NK-92 (cell line): ENCODE data around the gene HMCN2.
"Not testable (repeated sequence)": the region's sequence is repeated elsewhere in the genome, so short reads cannot be mapped to it uniquely, and the experiment has no call there.

ENCODE experiments used
- DNase-seq: peaks from one replicate; lab custom pipeline; 2025; ENCODE audit not compliant: unreplicated experiment; lab: John Stamatoyannopoulos, UW

The HMCN2 gene

DNA sequence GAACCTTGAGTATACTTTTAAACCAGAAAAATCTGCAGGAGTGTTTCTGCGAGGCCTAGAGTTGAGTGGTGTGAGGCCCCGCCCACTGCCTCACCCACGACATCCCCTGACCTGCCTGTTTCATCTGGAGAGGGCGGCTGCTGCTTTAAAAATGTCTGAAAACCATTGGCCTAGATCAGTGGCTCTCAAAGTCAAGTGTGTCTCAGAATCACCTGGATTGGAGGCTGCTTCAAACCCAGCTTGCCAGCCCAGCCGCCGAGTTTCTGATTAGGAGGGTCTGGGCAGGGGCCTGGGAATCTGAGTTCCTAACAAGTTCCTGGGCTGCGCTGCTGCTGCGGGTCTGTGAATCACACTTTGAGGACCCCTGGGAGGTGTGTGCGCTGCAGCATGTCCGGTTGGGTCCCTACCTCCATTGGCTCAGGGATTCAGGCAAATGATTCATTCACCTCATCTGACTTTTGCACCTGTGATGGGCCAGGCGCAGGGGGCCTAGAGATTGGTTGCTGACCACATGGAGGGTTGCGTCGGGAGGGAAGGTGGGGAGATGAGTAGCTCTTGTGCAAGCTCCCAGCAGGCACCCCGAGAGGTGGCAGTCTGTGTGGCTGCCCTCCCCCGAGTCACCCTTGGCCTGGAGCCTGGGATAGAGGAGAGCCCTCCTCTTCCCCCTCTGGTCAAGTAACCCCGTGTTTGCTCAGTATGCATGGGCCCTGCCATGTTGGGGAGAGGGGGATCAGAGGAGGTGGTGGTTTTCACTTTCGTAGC lies 27.6 kb upstream of the HMCN2 start:
- no peak for DNase-seq

GRCh38 chr9:130239363-130239695 lies 26.2 kb upstream of the HMCN2 start:
- DNase-seq, result no peak

- no peak for DNase-seq
Measured at GRCh38 chr9:130239741-130240241, 25.8 kb upstream of the HMCN2 start.

DNA sequence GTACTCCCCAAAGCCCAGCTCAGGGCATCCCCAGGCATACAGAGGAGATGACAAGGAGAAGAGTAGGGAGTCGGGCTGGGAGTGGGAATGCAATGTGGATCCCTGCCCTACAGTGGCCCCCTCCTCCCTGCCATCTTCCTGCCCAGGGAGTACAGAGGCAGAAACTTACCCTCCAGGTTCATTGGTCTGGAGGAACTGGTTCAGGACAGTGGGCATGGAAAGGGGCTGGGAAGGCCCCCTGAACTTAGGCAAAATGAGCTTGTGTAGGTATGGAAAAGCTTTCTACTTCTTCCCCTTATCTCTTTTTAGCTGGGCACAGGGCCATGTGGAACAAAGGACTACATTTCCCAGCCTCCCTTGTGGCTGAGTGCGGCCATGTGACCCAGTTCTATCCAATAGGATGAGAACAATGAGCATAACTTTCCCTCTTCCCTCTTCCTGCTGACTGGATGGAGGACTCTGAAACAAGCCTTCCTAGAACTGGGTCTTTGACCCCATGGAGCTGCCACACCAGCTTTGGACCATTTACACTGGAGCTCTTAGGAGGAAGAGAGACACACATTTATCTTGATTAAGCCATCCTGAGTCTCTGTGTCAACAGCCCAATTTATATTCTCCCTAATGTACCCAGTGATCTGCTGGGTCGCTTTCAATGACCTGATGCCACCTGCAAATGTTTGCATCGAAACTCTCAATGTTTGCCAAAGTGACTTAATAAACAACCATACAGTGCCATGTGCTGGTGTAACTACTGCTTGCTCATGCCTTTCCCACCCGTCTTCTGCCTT lies 25.0 kb upstream of the HMCN2 start:
- no peak for DNase-seq

DNA sequence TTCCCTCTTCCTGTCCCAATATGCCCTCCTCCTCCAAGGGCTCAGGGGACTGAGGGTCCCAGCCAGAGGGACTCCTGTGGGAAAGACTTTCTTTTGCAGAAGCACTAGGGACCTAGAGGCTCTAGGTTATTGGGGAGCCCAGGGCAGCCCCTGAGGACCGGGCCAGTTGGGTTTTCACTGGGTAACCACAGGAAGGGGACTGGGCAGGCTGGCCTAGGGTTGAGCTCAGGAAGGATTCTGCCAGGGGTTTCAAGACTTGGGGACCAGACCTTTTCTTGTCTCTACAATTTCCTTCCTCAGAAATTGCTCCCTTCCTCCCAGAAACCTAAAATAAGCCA lies 24.4 kb upstream of the HMCN2 start:
- no peak for DNase-seq

GRCh38 chr9:130242270-130243014 lies 23.1 kb upstream of the HMCN2 start:
- no peak for DNase-seq

DNA sequence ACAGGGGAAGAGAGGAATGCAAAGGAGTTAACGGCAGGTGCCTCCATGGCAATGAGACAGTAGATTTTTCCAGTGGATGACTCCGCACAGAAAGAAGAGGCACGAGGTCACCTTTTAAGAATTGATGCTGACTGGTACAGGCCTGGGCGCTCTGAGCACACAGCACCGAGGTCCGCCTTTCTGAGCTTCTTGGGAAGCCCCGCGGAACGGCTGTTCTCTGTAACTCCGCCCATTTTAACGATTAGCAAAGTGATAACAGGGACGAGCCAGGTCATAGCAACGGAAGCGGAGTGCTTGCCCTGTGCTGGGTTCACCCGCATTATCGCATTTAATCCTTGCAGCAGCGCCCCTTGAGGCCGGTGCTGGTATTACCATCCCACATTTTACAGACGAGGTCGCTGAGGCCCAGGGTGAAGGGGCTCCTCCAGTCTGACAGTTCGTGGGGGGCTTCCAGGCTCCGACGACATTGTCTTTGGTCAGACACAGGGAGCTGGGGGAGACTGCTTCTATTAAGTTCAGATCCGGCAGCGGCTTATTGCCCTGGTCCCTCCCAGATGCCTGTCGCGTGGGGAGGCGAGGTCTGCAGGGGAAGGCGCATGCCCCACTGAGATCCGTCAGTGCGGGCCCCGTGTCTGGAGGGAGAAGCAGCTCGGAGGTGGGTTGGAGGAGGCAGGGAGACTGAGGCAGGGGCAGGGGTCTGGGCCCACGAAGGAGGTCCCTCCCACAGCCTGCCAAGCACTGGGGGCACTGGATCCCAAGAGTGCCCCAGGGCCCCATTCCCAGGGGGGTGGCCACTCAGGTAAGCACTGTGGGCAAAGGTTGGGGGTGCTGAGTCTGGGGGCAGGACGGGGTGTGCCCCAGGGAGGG lies 22.3 kb upstream of the HMCN2 start:
- no peak for DNase-seq

- no peak for DNase-seq
Measured at GRCh38 chr9:130243882-130244170, 21.7 kb upstream of the HMCN2 start.

DNA sequence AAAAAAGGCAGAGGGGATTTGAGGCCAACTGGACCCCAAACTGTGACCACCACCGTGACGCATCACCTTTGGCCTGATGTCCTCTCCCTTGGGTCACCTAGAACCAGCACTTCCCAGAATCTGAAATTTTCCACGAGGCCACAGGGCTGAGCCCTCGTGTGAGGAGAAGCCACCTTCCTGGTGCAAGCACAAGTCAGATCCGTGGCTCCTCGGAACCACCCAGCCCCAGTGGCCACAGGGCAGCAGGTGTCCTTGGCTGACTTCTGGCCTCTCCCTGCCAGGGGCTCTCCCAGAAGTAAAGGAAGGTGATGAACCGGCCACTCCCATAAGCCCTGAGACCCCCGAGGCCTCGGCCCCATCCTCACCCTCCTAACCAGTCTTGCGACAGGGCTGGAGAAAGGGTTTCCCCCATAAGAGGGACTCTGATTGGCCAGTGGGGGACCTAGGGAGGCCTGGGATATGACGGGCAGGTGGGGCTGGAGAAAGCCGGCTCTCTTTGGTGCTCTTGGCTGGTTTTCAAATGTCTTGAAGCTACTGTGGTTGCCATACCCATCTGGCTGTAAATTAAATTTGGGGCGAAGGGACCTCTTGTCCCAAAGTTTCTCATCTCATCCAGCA lies 20.9 kb upstream of the HMCN2 start:
- no peak for DNase-seq

- DNase-seq, result no peak
Measured at GRCh38 chr9:130245474-130245873, 20.1 kb upstream of the HMCN2 start.

- no peak for DNase-seq
Measured at GRCh38 chr9:130246126-130246525, 19.4 kb upstream of the HMCN2 start.

DNA sequence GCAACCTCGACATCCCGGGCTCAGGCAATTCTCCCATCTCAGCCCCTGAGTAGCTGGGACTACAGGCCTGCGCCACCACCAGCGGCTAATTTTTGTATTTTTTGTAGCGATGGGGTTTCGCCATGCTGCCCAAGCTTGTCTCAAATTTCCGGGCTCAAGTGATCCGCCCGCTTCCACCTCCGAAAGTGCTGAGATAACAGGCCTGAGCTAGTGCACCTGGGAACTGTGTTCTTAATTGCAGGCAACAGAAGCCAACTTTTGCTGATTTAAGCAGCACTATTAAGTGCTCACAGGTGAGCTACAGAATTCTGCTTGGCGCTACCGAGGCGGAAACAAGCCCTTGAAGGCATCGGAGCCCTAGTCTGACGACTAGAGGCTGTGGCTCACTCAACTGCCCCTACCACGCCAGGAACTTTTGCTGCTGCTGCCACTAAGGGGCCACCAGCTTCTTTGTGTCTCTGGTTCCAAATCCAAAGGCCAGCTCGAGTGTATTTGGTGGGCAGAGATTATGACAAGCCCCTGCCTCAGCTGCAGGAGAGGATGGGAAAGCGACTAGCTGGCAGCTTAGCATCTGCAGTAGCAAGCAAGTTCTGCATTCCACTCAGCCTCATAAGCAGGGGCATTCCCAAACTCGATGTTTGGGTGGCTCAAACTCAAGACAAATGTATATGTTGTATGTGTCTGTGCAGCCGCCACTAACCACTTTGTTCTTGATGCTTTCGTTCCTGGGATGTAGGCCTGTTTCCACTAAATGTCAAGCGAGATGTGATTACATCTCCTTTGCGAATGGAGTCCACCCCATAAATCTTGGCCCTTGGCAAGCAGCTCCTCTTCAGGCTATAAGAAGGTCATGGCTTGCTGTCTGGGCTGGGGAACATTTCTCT lies 10.6 kb upstream of the HMCN2 start:
- no peak for DNase-seq

DNA sequence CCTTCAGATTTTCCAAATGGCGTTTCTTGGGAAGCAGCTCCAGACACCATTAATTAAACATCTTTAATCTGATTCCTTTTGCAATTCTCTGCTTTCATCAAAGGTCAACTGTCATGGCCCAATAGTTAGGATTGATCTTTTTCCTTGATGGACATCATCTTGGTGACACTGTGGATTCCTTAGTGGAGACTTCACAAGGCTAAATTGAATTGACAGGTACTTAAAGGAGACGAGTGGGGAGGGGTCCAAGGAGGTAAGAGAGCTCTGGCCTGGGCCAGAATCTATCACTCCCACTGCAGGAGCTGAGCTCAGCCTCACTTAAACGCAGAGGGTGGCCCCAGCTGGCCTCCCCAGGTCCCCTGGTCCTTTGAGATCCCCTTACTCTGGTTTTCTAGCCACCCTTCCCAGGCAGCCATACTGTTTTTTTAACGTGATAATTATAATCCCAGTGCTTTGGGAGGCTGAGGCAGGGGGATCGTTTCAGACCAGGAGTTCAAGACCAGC lies 9.9 kb upstream of the HMCN2 start:
- no peak for DNase-seq

DNA sequence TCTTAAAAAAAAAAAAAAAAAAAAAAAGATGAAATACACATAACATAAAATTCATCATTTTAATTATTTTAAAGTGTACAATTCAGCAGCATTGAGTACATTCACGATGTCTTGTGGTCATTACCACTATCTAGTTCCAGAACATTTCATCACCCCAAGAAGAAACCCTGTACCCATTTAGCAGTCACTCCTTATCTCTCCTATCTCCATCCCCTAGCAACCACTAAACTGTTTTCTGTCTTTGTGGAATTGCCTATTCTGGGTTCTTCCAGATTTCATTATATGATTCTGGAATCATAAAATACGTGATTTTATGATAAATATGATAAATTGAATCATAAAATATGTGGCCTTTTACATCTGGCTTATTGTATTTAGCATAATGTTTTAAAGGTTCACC lies 8.9 kb upstream of the HMCN2 start:
- no peak for DNase-seq

DNA sequence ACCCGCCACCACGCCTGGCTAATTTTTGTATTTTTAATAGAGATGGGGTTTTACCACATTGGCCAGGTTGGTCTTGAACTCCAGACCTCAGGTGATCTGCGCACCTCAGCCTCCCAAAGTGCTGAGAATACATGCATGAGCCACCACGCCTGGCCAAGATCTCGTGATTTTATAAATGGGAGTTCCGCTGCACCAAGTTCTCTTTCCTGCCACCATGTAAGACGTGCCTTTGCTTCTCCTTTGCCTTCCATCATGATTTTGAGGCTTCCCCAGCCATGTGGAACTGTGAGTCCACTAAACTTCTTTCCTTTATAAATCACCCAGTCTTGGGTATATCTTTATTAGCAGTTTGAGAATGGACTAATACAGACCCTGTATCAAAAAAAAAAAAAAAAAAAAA lies 7.4 kb upstream of the HMCN2 start:
- DNase-seq, result not testable (repeated sequence)

DNA sequence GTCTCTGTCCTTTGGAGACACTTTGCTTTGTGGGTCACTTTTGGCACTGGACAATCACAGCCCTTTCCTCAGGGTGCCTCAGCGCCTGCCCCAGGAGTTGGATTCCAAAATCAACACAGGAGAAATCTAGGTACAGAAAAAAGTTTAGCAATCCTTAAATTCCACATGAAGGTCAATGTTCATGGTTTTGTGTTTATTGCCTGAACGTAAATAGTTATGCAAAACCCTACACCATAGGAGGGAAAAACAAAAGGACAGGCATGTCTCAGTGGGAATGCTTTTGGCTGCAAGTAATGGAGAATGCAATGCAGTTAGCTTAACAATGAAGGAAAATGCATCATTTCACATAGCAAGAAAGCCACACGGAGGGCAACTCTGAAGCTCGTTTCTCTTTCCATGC lies 6.5 kb upstream of the HMCN2 start:
- DNase-seq, result no peak

GRCh38 chr9:130260816-130261765 lies 4.5 kb upstream of the HMCN2 start:
- DNase-seq, result no peak

- DNase-seq, result no peak
Measured at GRCh38 chr9:130262061-130262745, 3.4 kb upstream of the HMCN2 start.
